Neutrophil (primary cell): ENCODE data around the gene HS3ST3A1.

Experiments used
- H3K27ac ChIP-seq: fragments of 200-600 bp; sonication (generic); 2 replicates; pipeline ENCODE4 v1.5.1; 2016; ENCODE audit warnings: mild to moderate bottlenecking, moderate library complexity
- H3K27me3 ChIP-seq: fragments of 200-600 bp; sonication (generic); 2 replicates; pipeline ENCODE4 v1.6.0; 2016; ENCODE audit warnings: mild to moderate bottlenecking
- H3K36me3 ChIP-seq: fragments of 200-600 bp; sonication (generic); 2 replicates; pipeline ENCODE4 v1.5.1; 2017
- H3K4me1 ChIP-seq, 2 experiments: fragments of 200-600 bp in 1 of 2; sonication (generic) in 1 of 2; 1 replicate in 1 of 2; 2 replicates in 1 of 2; pipeline versions ENCODE4 v1.5.1 to v1.6.1; 2013 to 2016; ENCODE audit warnings: low read depth in 1 of 2, low read length in 1 of 2, mild to moderate bottlenecking in 1 of 2, moderate library complexity in 1 of 2; ENCODE audit not compliant: control insufficient read depth in 1 of 2, insufficient read depth in 1 of 2
- H3K4me3 ChIP-seq, 2 experiments: fragments of 200-600 bp in 1 of 2; sonication (generic) in 1 of 2; 1 replicate in 1 of 2; 2 replicates in 1 of 2; pipeline ENCODE4 v1.5.1; 2013 to 2016; ENCODE audit warnings: low read depth in 1 of 2, low read length in 1 of 2, mild to moderate bottlenecking in 1 of 2, moderate library complexity in 1 of 2
- H3K9me3 ChIP-seq: fragments of 200-600 bp; sonication (generic); 2 replicates; pipeline ENCODE4 v1.5.1; 2016
- TF ChIP-seq, protein P1 (sequence below): fragments of 200-600 bp; sonication (generic); IDR thresholded peaks from 2 replicates; pipeline ENCODE4 v1.5.1; 2016; ENCODE audit warnings: antibody characterized with exemption

The HS3ST3A1 gene

DNA sequence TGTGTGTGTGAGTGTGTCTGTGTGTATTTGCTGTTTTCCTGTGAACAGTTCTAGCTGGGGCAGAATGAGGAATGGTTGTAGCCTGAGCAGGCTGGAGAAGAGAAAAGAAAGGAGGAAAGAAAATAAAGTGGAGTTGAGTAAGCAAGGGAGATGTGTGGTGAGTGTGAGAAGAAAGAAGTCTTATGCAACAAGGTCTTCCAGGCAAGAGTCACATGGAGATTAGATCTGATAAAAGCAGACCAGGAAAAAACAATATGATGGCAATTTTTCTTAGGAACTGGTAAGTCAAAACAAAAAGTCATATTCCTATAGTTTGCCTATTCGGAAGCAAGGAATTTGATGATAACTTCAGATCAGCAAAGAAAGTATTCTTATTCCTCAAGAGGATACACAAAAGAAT lies 125.0 kb downstream of the HS3ST3A1 start:
- TF ChIP-seq, protein P1, sequence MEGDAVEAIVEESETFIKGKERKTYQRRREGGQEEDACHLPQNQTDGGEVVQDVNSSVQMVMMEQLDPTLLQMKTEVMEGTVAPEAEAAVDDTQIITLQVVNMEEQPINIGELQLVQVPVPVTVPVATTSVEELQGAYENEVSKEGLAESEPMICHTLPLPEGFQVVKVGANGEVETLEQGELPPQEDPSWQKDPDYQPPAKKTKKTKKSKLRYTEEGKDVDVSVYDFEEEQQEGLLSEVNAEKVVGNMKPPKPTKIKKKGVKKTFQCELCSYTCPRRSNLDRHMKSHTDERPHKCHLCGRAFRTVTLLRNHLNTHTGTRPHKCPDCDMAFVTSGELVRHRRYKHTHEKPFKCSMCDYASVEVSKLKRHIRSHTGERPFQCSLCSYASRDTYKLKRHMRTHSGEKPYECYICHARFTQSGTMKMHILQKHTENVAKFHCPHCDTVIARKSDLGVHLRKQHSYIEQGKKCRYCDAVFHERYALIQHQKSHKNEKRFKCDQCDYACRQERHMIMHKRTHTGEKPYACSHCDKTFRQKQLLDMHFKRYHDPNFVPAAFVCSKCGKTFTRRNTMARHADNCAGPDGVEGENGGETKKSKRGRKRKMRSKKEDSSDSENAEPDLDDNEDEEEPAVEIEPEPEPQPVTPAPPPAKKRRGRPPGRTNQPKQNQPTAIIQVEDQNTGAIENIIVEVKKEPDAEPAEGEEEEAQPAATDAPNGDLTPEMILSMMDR, result no peak
- H3K27me3 ChIP-seq, result no peaks in the 10 kb centered on the region
- H3K4me3 ChIP-seq, result no peak overlapping the region
- no peaks in the 10 kb centered on the region for H3K4me1 ChIP-seq
- H3K9me3 ChIP-seq, result peaks cover 3% of the 10 kb centered on the region
- no peaks in the 10 kb centered on the region for H3K36me3 ChIP-seq
- H3K27ac ChIP-seq, result no peak overlapping the region

DNA sequence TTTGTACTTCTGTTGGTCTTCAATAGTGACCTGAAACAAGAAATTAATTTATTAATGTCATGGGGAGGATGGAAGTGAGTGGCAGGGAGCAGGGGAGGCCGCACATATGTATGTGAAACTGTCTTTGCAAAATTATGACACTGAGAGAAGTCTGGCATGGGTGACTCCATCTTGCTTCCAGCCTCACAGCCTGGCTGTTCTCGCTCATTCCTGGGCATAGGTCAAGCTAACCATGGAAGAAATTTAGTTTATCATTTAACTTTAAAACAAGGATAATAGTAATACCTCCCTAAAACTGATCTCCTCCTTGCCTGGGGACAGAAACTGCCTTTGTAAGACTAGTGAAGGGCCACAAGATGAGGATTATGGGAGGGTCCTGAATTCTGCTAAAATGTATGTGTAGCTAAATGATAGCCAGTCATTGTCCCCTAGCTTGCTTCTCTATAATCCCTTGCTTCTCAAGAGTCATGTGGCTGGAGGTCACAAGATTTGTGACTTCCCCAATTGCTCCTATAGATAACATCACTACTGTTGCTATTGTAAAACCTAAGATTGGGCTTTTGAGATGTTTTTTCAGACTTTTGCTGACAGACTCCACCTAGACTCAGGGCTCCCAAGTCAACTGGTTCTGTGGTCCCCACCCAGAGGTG lies 126.0 kb downstream of the HS3ST3A1 start:
- TF ChIP-seq, protein P1, result no peak
- H3K4me1 ChIP-seq, result no peaks in the 10 kb centered on the region

DNA sequence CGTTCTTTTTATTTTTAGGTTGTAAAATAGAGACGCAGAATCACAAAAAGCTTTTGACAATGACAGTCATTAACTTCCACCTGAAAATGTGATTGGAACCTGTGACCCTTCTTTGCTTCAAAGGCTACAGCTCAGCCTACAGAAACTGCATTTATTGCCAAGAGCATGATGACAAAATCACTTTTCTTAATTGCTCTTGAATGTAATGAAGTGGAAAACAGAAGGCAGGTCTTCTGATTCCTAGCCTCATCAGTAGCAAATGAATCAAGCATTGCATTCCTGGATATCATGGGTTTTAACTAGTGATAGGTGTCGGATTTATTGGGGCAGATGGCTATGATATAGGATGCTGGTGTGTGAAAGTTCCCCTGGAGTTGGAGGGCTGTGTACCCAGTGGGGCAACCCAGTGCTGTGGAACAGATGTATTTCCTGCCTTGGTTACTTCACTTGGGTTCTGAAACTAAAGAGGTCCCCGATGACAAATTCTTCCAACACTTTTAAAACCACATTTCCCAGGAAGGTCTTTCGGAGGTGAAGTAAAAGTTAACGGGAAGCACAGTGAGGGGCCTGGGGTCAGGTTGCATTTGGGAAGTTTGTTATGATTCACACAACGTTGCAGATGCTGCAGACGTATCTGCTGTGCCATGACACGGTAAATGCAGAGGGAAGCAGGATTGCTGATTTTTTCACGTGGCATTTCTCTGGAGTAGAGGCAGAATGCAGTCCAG lies 127.5 kb downstream of the HS3ST3A1 start:
- H3K27me3 ChIP-seq, result no peaks in the 10 kb centered on the region
- no peaks in the 10 kb centered on the region for H3K36me3 ChIP-seq
- TF ChIP-seq, protein P1, result no peak
- no peak overlapping the region for H3K4me3 ChIP-seq
- no peaks in the 10 kb centered on the region for H3K9me3 ChIP-seq
- H3K4me1 ChIP-seq, result no peaks in the 10 kb centered on the region
- no peak overlapping the region for H3K27ac ChIP-seq

More for the DNA sequence above, 126.0 kb downstream of the HS3ST3A1 start:
- Histone ChIP-seq H3K4me3 (no peak overlapping the region), H3K27ac (no peak overlapping the region), H3K9me3 (peaks cover 3% of the 10 kb centered on the region), H3K27me3 (no peaks in the 10 kb centered on the region), H3K36me3 (no peaks in the 10 kb centered on the region)

DNA sequence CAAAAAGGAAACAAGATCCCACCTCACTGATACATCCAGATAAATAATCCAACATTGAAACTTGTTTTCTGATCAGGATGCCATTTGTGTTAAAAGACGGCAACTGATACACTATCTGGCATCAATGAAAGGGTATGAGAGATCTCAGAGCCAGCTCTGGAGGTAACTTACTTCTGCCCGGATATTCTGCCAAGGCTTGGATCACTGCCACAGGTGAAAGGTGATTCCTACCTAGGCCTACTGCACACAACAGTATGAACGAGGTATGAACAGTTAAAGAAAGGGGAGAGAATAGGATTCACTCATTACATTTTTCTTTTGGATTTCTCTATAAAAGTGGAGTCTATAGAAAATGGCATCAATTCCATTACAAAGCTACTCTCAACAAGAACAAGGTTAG lies 136.1 kb downstream of the HS3ST3A1 start:
- Histone ChIP-seq H3K4me3 (no peak overlapping the region), H3K9me3 (no peaks in the 10 kb centered on the region), H3K27me3 (no peaks in the 10 kb centered on the region), H3K27ac (no peak overlapping the region), H3K4me1 (no peaks in the 10 kb centered on the region), H3K36me3 (no peaks in the 10 kb centered on the region)
- TF ChIP-seq, protein P1, result no peak

DNA sequence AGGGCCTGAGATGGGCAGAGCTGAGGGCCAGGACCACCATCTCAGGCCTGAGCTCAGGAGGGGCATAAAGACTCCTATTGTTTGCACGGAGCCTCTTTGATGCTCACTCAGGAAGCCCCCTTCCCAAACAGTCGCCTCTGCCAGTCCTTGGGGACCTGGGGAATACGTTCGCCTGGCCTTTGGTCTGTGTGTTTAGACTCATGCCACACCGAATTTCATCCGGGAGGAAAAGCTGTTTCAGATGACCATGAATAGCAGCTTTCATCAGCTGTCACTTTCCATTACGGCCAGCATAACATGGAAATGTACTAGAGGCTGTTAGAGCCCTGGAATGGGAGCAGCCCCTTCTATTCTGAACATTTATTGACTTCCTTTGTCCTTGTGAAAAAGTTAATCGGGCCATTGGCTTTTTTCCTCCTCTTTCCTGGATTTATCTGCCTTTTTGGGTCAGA lies 139.0 kb downstream of the HS3ST3A1 start:
- TF ChIP-seq, protein P1, result no peak
- Histone ChIP-seq H3K36me3 (no peaks in the 10 kb centered on the region), H3K4me1 (no peaks in the 10 kb centered on the region), H3K4me3 (no peak overlapping the region), H3K27ac (no peak overlapping the region), H3K9me3 (no peaks in the 10 kb centered on the region), H3K27me3 (no peaks in the 10 kb centered on the region)
